IPS DF 4.7 (cell line): ENCODE data around the gene CCNQ.

Experiments used
- DNase-seq: peaks from one replicate; pipeline ENCODE4 v3.0.0-alpha.2; 2013; ENCODE audit warnings: low spot score; ENCODE audit errors: extremely low read depth

Gene CCNQ

GRCh38 chrX:153598541-153599191 is at the start of gene CCNQ:
Gene CCNQ, minus strand, starts transcription at chrX:153599139. Its CDS starts 66 bp downstream, at chrX:153599073.
- DNase-seq: no peak

- DNase-seq: no peak
Observed at GRCh38 chrX:153647461-153648357, 48.8 kb upstream of the CCNQ start.

GRCh38 chrX:153646620-153647373 is 47.9 kb upstream of the CCNQ start, which contains the start of gene DUSP9:
Gene DUSP9, plus strand, starts transcription at chrX:153647203. Its CDS starts 751 bp downstream, at chrX:153647954.
- no peak for DNase-seq

- DNase-seq: no peak
Observed at GRCh38 chrX:153645921-153646488, 47.1 kb upstream of the CCNQ start.

- no peak for DNase-seq
Observed at GRCh38 chrX:153645151-153645550, 46.2 kb upstream of the CCNQ start.

- no peak for DNase-seq
Observed at GRCh38 chrX:153644356-153645125, 45.6 kb upstream of the CCNQ start.

- no peak for DNase-seq
Observed at GRCh38 chrX:153643431-153644351, 44.8 kb upstream of the CCNQ start.

GRCh38 chrX:153642655-153643430 is 43.9 kb upstream of the CCNQ start:
- DNase-seq: no peak

GRCh38 chrX:153642051-153642654 is 43.2 kb upstream of the CCNQ start:
- DNase-seq: no peak

- DNase-seq: no peak
Observed at GRCh38 chrX:153641627-153642026, 42.7 kb upstream of the CCNQ start.

GRCh38 chrX:153640736-153641575 is 42.0 kb upstream of the CCNQ start:
- no peak for DNase-seq

- no peak for DNase-seq
Observed at GRCh38 chrX:153640045-153640686, 41.2 kb upstream of the CCNQ start.

GRCh38 chrX:153639177-153640044 is 40.5 kb upstream of the CCNQ start:
- DNase-seq: no peak

- no peak for DNase-seq
Observed at GRCh38 chrX:153638436-153639176, 39.7 kb upstream of the CCNQ start.

- DNase-seq: no peak
Observed at GRCh38 chrX:153638041-153638371, 39.1 kb upstream of the CCNQ start.
